Caki2 (cell line): ENCODE results near the gene SLC44A5. TPM values are rescaled to one million over a fixed set of nuclear protein-coding genes. Genes with fewer than 3 reads are reported as not detected.
"Not testable (repeated sequence)": the region's sequence is repeated elsewhere in the genome, so short reads cannot be mapped to it uniquely, and the experiment has no call there.

Experiments used
- DNase-seq: peaks from one replicate; pipeline ENCODE4 v3.0.0-alpha.2; 2015; ENCODE audit warnings: low read depth
- in situ Hi-C: cut with HindIII; loops from 2 replicates; pipeline ENCODE4 v1.10.0; 2016; ENCODE audit warnings: low sequenced_read_pairs, low pct_unique_long_range_greater_than_20kb, mixed read lengths
- total RNA-seq: library from RNA; depleted of rRNA; stranded (reverse); fragments of >200 nt; shearing (Covaris generic); gene quantifications from 2 replicates; pipeline ENCODE4 v1.2.3, GENCODE V29; 2014; ENCODE audit warnings: low replicate concordance

SLC44A5 gene
- total RNA-seq, 1 experiment from 2014 or later, result 1.5 TPM

DNA sequence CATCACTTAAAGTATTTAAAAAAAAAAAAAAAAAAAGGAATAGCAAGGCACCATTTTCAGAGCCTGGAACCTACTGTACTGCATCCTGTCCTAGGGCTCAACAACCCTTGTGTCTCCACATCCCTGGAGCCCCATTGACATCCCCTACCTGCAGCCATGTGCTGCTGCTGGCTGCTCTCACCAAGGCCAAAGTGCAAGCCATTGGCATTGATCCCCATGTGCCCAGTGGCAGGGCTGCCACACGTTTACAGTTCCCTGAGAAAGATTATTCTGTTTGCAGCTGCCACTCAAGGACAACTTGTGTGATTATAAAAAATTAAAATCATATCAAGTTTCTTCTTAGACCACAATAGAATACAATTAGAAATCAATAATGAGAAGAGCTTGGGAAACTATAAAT is 346.8 kb downstream of the SLC44A5 start:
- in situ Hi-C loops, result no loop called here
- DNase-seq, result no peak

DNA sequence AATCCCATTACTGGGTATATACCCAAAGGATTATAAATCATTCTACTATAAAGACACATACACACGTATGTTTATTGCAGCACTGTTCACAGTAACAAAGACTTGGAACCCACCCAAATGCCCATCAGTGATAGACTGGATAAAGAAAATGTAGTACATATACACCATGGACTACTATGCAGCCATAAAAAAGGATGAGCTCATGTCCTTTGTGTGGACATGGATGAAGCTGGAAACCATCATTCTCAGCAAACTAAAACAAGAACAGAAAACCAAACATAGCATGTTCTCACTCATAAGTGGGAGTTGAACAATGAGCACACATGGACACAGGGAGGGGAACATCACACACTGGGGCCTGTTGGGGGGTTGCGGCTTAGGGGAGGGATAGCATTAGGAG is 347.3 kb downstream of the SLC44A5 start:
- DNase-seq, in situ Hi-C loops: not testable (repeated sequence)

- DNase-seq, in situ Hi-C loops: not testable (repeated sequence)
Observed at GRCh38 chr1:75261946-75262345, 349.0 kb downstream of the SLC44A5 start.

GRCh38 chr1:75258351-75258750 is 352.6 kb downstream of the SLC44A5 start:
- DNase-seq, result no peak
- in situ Hi-C loops, result no loop called here

DNA sequence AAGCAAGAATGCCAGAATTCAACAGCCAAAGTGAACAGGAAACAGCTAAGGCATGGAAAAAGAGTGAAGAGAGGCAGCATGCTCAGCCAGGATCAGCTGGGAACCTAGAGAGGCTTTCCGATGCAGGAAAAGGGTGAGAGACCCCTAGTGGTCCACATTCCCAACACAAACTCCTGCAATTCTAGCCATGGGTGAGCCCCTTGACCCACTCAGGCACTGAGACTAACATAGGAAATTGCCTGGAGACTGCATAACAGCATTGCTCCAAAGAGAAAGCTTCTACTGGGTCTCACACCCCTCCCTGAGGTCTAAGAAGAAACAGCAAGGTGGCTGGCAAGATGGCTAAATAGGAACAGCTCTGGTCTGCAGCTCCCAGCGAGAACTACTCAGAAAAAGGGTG is 353.5 kb downstream of the SLC44A5 start:
- in situ Hi-C loops, result no loop called here
- DNase-seq, result no peak

DNA sequence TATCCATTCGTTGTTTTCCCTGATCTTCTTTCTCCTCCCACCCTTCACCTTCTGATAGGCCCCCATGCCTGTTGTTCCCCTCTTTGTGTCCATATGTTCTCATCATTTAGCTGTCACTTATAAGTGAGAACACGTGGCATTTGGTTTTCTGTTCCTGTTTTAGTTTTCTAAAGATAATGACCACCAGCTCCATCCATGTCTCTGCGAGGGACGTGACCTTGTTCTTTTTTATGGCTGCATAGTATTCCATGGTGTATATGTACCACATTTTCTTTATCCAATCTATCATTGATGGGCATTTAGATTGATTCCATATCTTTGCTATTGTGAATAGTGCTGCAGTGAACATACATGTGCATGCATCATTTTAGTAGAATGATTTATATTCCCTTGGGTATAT is 360.8 kb downstream of the SLC44A5 start:
- in situ Hi-C loops, DNase-seq: not testable (repeated sequence)

- in situ Hi-C loops, result no loop called here
- DNase-seq, result no peak
Observed at GRCh38 chr1:75245239-75245638, 365.7 kb downstream of the SLC44A5 start.

DNA sequence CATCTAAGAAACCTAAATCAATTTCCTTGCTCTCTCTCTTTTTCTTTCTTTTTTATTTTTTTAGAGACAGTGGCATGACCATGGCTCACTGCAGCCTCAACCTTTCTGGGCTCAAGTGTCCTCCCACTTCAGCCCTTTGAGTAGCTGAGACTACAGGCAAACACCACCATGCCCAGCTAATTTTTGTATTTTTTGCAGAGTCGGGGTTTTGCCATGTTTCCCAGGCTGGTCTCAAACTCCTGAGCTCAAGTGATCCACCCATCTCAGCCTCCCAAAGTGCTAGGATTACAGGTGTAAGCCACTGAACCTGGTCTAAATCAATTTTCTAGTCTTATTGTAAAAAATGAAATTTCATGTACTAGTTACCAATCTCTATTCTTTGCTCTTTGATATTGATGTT is 367.8 kb downstream of the SLC44A5 start:
- in situ Hi-C loops, result no loop called here
- no peak for DNase-seq

DNA sequence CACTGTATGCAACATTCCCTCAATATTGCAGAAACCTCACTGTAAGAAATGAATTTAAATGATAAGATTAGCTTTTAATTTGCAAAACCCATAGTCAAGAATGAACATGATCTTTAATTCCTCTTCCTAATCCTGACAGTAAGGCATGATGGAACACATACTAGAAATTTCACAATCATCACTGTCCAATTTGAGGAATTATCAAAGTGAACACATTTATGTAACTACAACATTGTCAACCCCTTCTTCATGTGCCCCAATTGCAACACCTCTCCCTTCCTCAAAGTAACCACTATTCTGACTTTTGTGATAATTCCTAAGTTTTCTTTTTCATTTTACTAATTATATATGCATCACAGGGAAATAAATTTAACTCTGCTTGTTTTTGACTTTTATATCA is 373.6 kb downstream of the SLC44A5 start:
- in situ Hi-C loops, result no loop called here
- DNase-seq, result no peak

GRCh38 chr1:75234562-75234961 is 376.4 kb downstream of the SLC44A5 start:
- in situ Hi-C loops, result no loop called here
- no peak for DNase-seq

DNA sequence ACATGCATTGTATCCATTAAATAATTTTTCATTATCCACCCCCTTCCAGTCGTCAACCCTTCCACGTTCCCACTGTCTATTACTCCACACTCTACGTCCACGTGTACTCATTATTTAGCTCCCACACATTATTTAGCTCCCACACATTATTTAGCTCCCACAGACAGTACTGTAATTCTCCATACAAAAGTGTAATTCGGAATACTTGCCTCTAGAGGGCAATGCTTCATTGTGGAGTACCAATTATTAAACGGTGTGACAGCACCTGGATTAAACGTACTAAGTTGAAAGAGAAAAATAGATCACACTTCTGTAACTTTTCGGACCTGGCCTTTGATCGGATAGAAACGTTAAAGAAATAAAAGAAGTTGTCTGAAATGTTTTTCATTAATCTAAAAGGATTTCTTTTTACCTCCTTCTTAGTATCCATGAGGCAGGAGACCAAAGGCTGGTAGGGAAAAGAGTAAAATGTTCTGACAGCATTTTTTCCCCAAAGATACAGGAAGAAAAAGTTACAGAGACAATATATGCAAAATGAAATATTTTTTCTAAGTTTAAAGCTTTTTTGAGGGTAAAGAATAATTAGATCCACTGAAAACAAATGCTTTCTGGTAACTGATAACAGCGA is 377.5 kb downstream of the SLC44A5 start:
- in situ Hi-C loops, result no loop called here

GRCh38 chr1:75220072-75220471 is 390.8 kb downstream of the SLC44A5 start:
- in situ Hi-C loops, result no loop called here
- DNase-seq, result no peak

More for the DNA sequence above, 377.5 kb downstream of the SLC44A5 start:
- DNase-seq, result peak; percentile 25

- no peak for DNase-seq
- in situ Hi-C loops, result no loop called here
Observed at GRCh38 chr1:75214017-75214416, 396.9 kb downstream of the SLC44A5 start.

DNA sequence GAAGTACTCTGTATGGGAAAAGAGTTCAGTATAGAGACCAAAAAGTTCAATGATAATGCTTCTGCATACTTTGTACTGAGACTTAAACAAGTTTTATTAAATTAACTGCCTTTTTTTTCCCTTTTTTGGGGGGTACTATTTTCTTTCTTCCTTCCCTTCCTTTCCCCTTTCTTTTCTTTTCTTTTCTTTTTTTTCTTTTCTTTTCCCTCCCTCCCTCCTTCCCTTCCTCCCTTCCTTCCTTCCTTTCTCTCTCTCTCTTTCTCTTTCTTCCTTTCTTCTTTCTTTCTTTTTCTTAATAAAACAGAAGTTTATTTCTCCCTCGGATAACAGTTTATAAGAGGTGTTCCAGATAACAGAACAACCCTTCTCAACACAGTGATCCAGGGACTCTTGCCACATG is 399.3 kb downstream of the SLC44A5 start:
- DNase-seq, result no peak
- in situ Hi-C loops, result no loop called here

DNA sequence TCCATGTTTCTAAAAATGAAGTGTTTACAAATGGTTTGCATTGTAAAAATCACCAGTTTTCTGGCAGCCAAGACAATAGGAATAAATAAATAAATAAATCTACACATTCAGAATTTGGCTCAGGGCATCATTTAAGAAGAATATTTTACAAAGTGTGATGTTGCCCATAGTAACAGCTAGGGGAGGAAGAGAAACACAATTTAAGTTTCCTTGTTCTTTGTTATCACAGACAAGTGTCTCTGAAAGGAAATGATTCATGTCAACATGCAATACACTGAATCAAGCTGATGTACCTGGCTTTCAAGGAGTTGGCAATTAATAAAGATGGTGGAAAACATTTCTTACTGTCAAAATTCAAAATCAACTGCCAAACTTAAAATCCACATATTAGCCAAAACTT is 402.1 kb downstream of the SLC44A5 start:
- no peak for DNase-seq
- in situ Hi-C loops, result no loop called here

DNA sequence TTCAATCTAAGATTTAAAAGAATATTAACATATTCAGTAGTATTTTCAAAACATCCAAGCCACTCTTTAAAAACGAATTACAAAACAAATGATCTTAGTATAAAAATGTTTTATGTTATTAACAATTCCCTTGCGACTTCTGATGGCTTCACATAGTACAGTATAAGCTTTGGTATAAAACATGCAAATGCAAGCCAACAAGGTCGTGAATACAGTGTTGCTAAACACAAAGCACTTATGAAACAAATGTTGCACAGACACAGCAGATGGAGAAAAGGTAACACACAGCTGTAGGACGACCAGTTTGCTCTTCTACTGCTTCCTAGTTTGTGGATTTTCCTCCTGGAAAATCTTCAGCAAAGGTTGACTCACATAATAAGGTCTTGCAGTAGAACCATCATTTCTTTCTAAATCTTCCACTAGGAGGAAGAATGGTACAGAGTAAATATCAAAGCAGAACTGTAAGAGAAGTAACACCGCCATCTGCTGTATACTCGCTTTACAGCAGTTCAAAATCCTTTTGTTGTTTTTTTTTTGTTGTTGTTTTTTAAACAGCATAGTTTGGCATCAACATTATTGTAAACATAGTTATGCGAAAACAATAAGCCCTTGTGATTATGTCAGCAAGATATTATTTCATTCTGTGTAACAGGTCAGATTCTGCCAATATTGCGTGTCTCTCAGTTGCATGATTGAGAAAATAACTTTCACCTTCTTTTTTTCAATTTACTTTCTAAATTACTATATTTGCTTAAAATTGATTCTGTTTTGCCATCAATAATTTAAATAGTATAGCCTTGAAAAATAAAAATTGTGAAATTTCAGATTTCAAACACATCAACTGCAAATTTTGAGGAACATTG is 407.3 kb downstream of the SLC44A5 start:
- DNase-seq, result peak; percentile 29
- in situ Hi-C loops, result no loop called here

DNA sequence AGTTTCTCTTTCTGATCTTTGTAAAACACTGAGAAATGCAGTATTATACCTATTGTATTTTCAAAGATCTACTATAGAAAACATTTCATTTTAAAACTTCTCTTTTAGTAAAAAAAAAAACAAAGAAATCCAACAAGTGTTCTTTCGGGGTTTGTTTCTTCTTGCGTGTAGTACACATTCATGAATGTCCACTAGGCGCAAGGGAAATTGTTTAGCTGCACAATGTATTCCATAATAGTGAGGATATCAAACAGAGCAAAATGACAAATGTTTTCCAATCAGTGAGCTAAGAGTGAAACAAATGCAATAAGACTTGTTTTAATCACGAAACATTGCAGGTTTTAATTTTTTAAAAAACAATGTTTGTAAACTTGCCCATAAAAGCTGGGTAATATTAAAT is 408.2 kb downstream of the SLC44A5 start:
- no peak for DNase-seq
- in situ Hi-C loops, result no loop called here

GRCh38 chr1:75198761-75199160 is 412.2 kb downstream of the SLC44A5 start:
- in situ Hi-C loops, result no loop called here

DNA sequence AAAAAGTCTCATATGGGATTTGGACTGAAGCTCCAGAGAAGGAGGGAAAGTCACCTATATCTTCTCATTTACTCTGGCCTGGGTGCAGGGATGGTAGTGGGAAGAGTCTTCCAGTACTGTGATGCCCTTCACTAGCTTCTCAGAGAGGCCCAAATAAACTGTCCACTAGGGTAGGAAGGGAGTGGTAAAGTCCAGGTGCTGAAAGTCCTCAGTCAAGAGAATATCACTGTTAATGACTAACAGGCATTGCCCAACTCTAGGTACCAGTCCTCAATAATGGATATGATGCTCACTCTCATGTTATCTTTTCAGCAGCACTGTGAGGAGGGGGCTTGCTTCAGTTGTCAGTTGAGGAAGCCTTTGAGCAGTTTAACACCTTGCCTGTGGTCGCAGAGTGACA is 412.8 kb downstream of the SLC44A5 start:
- in situ Hi-C loops, result no loop called here
- no peak for DNase-seq

More at GRCh38 chr1:75198761-75199160, 412.2 kb downstream of the SLC44A5 start:
- no peak for DNase-seq

DNA sequence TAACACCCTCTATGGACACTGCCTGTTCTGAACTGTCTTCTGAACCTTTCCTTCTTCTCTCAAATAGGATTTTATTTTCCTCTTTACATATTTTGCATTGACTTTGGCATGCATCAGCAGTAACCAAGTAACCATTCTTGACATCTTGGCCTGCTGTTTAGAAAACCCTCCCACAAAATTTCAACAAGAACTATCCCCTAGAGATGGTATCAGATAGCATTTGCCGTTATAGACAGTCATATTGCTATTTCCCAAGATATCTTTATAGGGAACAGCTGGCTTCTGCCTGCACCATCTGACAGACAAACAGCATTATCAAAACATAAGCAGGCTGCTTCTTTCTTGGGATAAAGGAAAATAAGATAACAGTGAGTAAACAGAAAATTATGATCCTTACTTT is 422.0 kb downstream of the SLC44A5 start:
- no peak for DNase-seq
- in situ Hi-C loops, result no loop called here
